Body of pancreas (tissue), 4 donors: Measurements from ENCODE around the gene TTYH2. TPM values are rescaled to one million over a fixed set of nuclear protein-coding genes. Genes with fewer than 3 reads are reported as not detected.

ENCODE experiments used
- ATAC-seq: fragments of 150-250 bp; one replicate; pipeline ENCODE4 v1.9.1; 2016
- DNase-seq, 4 donors: peaks; one replicate each; pipeline ENCODE4 v3.0.0-alpha.2; 2019
- H3K27ac ChIP-seq, 4 donors: fragments of 200-600 bp; sonication (generic); 1 replicate in 3 of 4; 2 replicates in 1 of 4; pipeline versions ENCODE4 v1.5.1 to v1.6.1; 2016 to 2019; ENCODE audit warnings: mild to moderate bottlenecking in 1 of 4, mixed read lengths in 1 of 4, moderate library complexity in 1 of 4
- H3K27me3 ChIP-seq, 2 donors: fragments of 200-600 bp; sonication (generic); one replicate each; pipeline ENCODE4 v1.6.0; 2016; ENCODE audit warnings: mild to moderate bottlenecking in 1 of 2
- H3K36me3 ChIP-seq, 2 donors: fragments of 200-600 bp; sonication (generic); replicated peaks in 1 of 2; 2 replicates each; pipeline ENCODE4 v1.5.1; 2016; ENCODE audit warnings: low read depth in 2 of 2; ENCODE audit not compliant: insufficient read depth in 1 of 2
- H3K4me1 ChIP-seq: fragments of 200-600 bp; sonication (generic); one replicate; pipeline ENCODE4 v1.6.0; 2016
- H3K4me3 ChIP-seq, 2 donors: fragments of 200-600 bp; sonication (generic); 1 replicate in 1 of 2; 2 replicates in 1 of 2; pipeline ENCODE4 v1.5.1; 2016 to 2019
- H3K9me3 ChIP-seq, 3 donors: fragments of 200-600 bp; sonication (generic); 1 replicate in 2 of 3; 2 replicates in 1 of 3; pipeline ENCODE4 v1.5.1; 2016
- CTCF ChIP-seq, 7 experiments: fragments of 450-650 bp in 4 of 7; fragments of 200-600 bp in 3 of 7; sonication (generic) in 3 of 7; IDR thresholded peaks; one replicate each; pipeline ENCODE4 v1.5.1; 2016 to 2019; ENCODE audit warnings: antibody characterized with exemption in 7 of 7
- POLR2A ChIP-seq, 3 donors: fragments of 450-650 bp; IDR thresholded peaks; one replicate each; pipeline ENCODE4 v1.6.1; 2016; ENCODE audit warnings: antibody characterized with exemption in 3 of 3, mild to moderate bottlenecking in 2 of 3
- WGBS, 2 donors: methylation state at CpG; one replicate each; pipeline ENCODE4 v1.1.5; 2017; 5-methylcytosine and 5-hydroxymethylcytosine counted together
- intact Hi-C: fragments of 100-400 bp; cut with DNase I; formaldehyde crosslinking; loops from one replicate; pipeline ENCODE4 v1.15.1; 2023
- total RNA-seq, 2 donors: library from RNA; depleted of rRNA; stranded (reverse); fragments of >200 nt; gene quantifications; one replicate each; pipeline ENCODE4 v1.1.0, GENCODE V29; 2016

TTYH2 gene
- total RNA-seq, 2 donors from 2014 or later: 8.0 to 14.8 TPM

DNA sequence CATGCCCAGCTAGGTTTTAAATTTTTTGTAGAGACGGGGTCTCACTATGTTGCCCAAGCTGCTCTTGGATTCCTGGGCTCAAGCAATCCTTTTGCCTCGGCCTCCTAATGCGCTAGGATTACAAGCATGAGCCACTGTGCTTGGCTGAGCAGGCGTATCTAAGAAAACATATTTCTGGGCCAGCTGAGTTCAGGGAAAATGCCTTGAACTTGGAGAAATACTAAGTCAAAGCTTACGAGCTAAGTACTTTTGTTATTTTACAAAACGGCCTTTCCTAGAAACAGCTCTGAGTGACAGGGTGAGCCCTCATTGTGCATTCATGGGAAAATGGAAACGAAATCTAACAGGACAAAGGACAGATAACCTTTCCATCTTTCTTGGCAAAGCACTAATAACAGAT lies 85.4 kb downstream of the TTYH2 start:
- DNase-seq (no peak), ATAC-seq (no peak)
- peaks cover 8% of the 10 kb centered on the region for H3K4me1 ChIP-seq

DNA sequence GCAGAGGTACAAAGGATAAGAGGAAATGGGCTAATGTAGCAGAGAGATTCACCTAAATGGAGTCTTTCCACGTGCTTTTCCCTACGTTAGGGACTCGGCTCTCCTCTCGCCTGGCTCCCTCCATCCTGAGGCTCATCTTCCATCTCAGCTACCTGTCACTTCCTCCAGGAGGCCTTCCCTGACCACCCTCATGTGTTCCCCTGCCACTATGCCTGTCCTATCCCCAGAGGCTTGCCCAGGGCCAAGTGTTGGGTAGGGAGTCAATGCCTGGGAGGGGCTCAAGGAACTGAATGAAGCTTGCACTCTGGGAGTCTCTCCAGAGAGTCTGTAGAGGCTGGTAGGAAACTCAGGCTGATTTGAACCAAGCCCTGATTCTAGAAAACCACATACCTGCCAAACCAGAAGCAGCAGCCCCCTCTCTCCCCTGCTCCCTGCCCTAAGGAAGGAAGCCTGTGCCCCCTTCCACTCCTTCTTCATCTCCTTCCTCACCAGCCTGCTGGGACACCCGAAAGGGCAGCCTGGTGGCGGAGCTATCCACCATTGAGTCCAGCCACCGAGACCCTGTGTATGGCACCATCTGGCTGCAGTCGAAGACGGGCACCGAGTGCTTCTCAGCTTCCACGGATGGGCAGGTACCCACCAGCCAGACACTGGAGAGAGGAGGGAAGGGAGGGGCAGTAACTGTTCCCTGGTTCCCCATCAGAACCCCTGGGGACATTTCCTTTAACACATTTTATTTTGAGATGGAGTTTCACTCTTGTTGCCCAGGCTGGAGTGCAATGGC lies 86.0 kb downstream of the TTYH2 start:
- Histone ChIP-seq H3K36me3 (no peaks in the 10 kb centered on the region), H3K27ac (no peak overlapping the region), H3K4me1 (peaks cover 8% of the 10 kb centered on the region), H3K4me3 (no peak overlapping the region), H3K27me3 (no peaks in the 10 kb centered on the region), H3K9me3 (no peaks in the 10 kb centered on the region)
- 41 to 80% methylated on average over 5 to 11 of the region's 11 CpGs for WGBS, 2 donors
- DNase-seq (no peak), ATAC-seq (no peak)
- TF ChIP-seq CTCF (IDR thresholded peaks at IDR 0.05) (no peak), POLR2A (IDR thresholded peaks at IDR 0.05) (no peak)
- intact Hi-C loops: no loop called here

More for the DNA sequence above, 85.4 kb downstream of the TTYH2 start:
- intact Hi-C loops: no loop called here
- Histone ChIP-seq H3K36me3 (no peaks in the 10 kb centered on the region), H3K4me3 (no peak overlapping the region), H3K27me3 (no peaks in the 10 kb centered on the region), H3K9me3 (no peaks in the 10 kb centered on the region), H3K27ac (no peak overlapping the region)
- WGBS, 2 donors: 56 to 71% methylated on average over 3 to 7 of the region's 7 CpGs
- TF ChIP-seq POLR2A (IDR thresholded peaks at IDR 0.05) (no peak), CTCF (IDR thresholded peaks at IDR 0.05) (no peak)

DNA sequence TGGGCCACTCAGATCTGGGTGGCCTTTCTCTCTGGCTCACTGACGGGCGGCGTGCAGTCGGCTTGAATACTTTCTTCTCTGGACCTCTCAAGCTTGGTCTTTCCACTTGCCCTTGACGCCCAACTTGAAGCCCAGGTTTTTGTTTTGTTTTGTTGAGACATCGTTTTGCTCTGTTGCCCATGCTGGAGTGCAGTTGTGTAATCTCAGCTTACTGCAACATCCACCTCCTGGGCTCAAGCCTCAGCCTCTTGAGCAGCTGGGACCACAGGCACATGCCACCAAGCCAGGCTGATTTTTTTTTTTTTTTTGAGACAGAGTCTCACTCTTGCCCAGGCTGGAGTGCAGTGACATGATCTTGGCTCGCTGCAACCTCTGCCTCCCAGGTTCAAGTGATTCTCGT lies 89.9 kb downstream of the TTYH2 start:
- no peak overlapping the region for H3K27ac ChIP-seq
- no peak overlapping the region for H3K4me3 ChIP-seq
- H3K27me3 ChIP-seq: no peaks in the 10 kb centered on the region
- DNase-seq (no peak), ATAC-seq (no peak)
- no peaks in the 10 kb centered on the region for H3K9me3 ChIP-seq
- intact Hi-C loops: no loop called here
- TF ChIP-seq CTCF (IDR thresholded peaks at IDR 0.05) (no peak), POLR2A (IDR thresholded peaks at IDR 0.05) (no peak)
- WGBS, 2 donors: 72 to 83% methylated on average over 8 of the region's 8 CpGs
- no peaks in the 10 kb centered on the region for H3K4me1 ChIP-seq
- no peaks in the 10 kb centered on the region for H3K36me3 ChIP-seq

- Histone ChIP-seq H3K27ac (no peak overlapping the region), H3K36me3 (no peaks in the 10 kb centered on the region), H3K4me3 (no peak overlapping the region), H3K4me1 (no peaks in the 10 kb centered on the region), H3K9me3 (no peaks in the 10 kb centered on the region), H3K27me3 (no peaks in the 10 kb centered on the region)
- intact Hi-C loops: no loop called here
- no peak for TF ChIP-seq POLR2A (IDR thresholded peaks at IDR 0.05)
- TF ChIP-seq CTCF (IDR thresholded peaks at IDR 0.05): no peak
- 46 to 66% methylated on average over 2 to 5 of the region's 5 CpGs for WGBS, 2 donors
- DNase-seq (no peak), ATAC-seq (no peak)
These were observed 90.8 kb downstream of the TTYH2 start for GRCh38 chr17:74304184-74304583.
